Breast epithelium (tissue), 4 donors: ENCODE measurements around the gene LRP1. TPM values are rescaled to one million over a fixed set of nuclear protein-coding genes. Genes with fewer than 3 reads are reported as not detected.

ENCODE experiments used
- DNase-seq, 2 donors: peaks; one replicate each; pipeline ENCODE4 v3.0.0-alpha.2; 2019; ENCODE audit warnings: low spot score in 2 of 2
- H3K27ac ChIP-seq, 2 donors: fragments of 200-600 bp; sonication (generic) in 1 of 2; one replicate each; pipeline ENCODE4 v1.5.1; 2016 to 2019; ENCODE audit warnings: mild to moderate bottlenecking in 1 of 2
- H3K27me3 ChIP-seq, 2 donors: fragments of 200-600 bp; sonication (generic) in 1 of 2; one replicate each; pipeline versions ENCODE4 v1.5.1 to v1.6.0; 2017 to 2019; ENCODE audit warnings: control low read depth in 1 of 2, mild to moderate bottlenecking in 1 of 2
- H3K36me3 ChIP-seq: fragments of 200-600 bp; one replicate; pipeline ENCODE4 v1.5.1; 2019
- H3K4me1 ChIP-seq, 2 donors: fragments of 200-600 bp; sonication (generic); one replicate each; pipeline ENCODE4 v1.5.1; 2016 to 2019; ENCODE audit warnings: control low read depth in 1 of 2
- H3K4me3 ChIP-seq, 3 donors: fragments of 200-600 bp; sonication (generic); 1 replicate in 2 of 3; 2 replicates in 1 of 3; pipeline ENCODE4 v1.5.1; 2016 to 2019; ENCODE audit warnings: mild to moderate bottlenecking in 3 of 3, moderate library complexity in 2 of 3
- H3K9me3 ChIP-seq, 2 donors: fragments of 200-600 bp; sonication (generic) in 1 of 2; one replicate each; pipeline ENCODE4 v1.5.1; 2016 to 2019; ENCODE audit warnings: control low read depth in 1 of 2
- CTCF ChIP-seq, 3 donors: fragments of 450-650 bp; IDR thresholded peaks; one replicate each; pipeline ENCODE4 v1.5.1; 2016 to 2017; ENCODE audit warnings: antibody characterized with exemption in 3 of 3, mild to moderate bottlenecking in 3 of 3, moderate library complexity in 3 of 3
- POLR2A ChIP-seq: fragments of 450-650 bp; IDR thresholded peaks from one replicate; pipeline ENCODE4 v1.6.1; 2016; ENCODE audit warnings: antibody characterized with exemption, mild to moderate bottlenecking, moderate library complexity
- POLR2AphosphoS5 ChIP-seq, 3 donors: sonication (generic); formaldehyde crosslinking; IDR thresholded peaks; one replicate each; pipeline ENCODE4 v1.6.1; 2017; ENCODE audit warnings: antibody characterized with exemption in 3 of 3
- intact Hi-C: fragments of 100-400 bp; cut with DNase I; formaldehyde crosslinking; loops from one replicate; pipeline ENCODE4 v1.15.1; 2023; ENCODE audit warnings: low total_unique reads
- total RNA-seq, 3 donors: library from RNA; depleted of rRNA; stranded (reverse); fragments of >200 nt; gene quantifications; one replicate each; pipeline ENCODE4 v1.1.0, GENCODE V29; 2016

Gene LRP1
- total RNA-seq, 3 donors from 2014 or later: 102 to 894 (median 240) TPM

- Histone ChIP-seq H3K4me3 (no peak overlapping the region), H3K27ac (peak overlapping the region in 1 of 2 donors; percentile 48), H3K27me3 (no peaks in the 10 kb centered on the region), H3K9me3 (no peaks in the 10 kb centered on the region), H3K36me3 (no peaks in the 10 kb centered on the region), H3K4me1 (no peaks in the 10 kb centered on the region)
- intact Hi-C loops: no loop called here
- TF ChIP-seq CTCF (IDR thresholded peaks at IDR 0.05): no peak
- DNase-seq: no peak
These were observed 39.8 kb downstream of the LRP1 start for GRCh38 chr12:57168058-57168457.

- intact Hi-C loops: no loop called here
- Histone ChIP-seq H3K27ac (no peak overlapping the region), H3K4me1 (no peaks in the 10 kb centered on the region), H3K9me3 (no peaks in the 10 kb centered on the region), H3K4me3 (no peak overlapping the region), H3K27me3 (no peaks in the 10 kb centered on the region), H3K36me3 (no peaks in the 10 kb centered on the region)
- no peak for TF ChIP-seq CTCF (IDR thresholded peaks at IDR 0.05)
- no peak for TF ChIP-seq POLR2AphosphoS5 (IDR thresholded peaks at IDR 0.05)
- no peak for TF ChIP-seq POLR2A
- DNase-seq: no peak
These were observed 40.9 kb downstream of the LRP1 start for GRCh38 chr12:57169046-57169795.

- H3K4me1 ChIP-seq: no peaks in the 10 kb centered on the region
- H3K36me3 ChIP-seq: no peaks in the 10 kb centered on the region
- no peaks in the 10 kb centered on the region for H3K27me3 ChIP-seq
- no peaks in the 10 kb centered on the region for H3K9me3 ChIP-seq
- no peak for DNase-seq
- TF ChIP-seq CTCF (IDR thresholded peaks at IDR 0.05) (no peak), POLR2AphosphoS5 (IDR thresholded peaks at IDR 0.05) (no peak), POLR2A (no peak)
- no peak overlapping the region for H3K4me3 ChIP-seq
- intact Hi-C loops: no loop called here
- no peak overlapping the region for H3K27ac ChIP-seq
These were observed 41.7 kb downstream of the LRP1 start for GRCh38 chr12:57169969-57170368.

GRCh38 chr12:57170408-57170807 is 42.1 kb downstream of the LRP1 start:
- Histone ChIP-seq H3K36me3 (no peaks in the 10 kb centered on the region), H3K27me3 (no peaks in the 10 kb centered on the region), H3K4me3 (no peak overlapping the region), H3K9me3 (no peaks in the 10 kb centered on the region), H3K27ac (no peak overlapping the region), H3K4me1 (no peaks in the 10 kb centered on the region)
- no peak for TF ChIP-seq POLR2AphosphoS5 (IDR thresholded peaks at IDR 0.05)
- no peak for TF ChIP-seq POLR2A
- TF ChIP-seq CTCF (IDR thresholded peaks at IDR 0.05): no peak
- intact Hi-C loops: no loop called here
- DNase-seq: no peak

GRCh38 chr12:57170927-57171326 is 42.6 kb downstream of the LRP1 start:
- intact Hi-C loops: no loop called here
- Histone ChIP-seq H3K4me3 (no peak overlapping the region), H3K27ac (peak overlapping the region in 1 of 2 donors; percentile 9), H3K27me3 (no peaks in the 10 kb centered on the region), H3K36me3 (no peaks in the 10 kb centered on the region), H3K9me3 (no peaks in the 10 kb centered on the region), H3K4me1 (no peaks in the 10 kb centered on the region)
- no peak for DNase-seq
- no peak for TF ChIP-seq POLR2AphosphoS5 (IDR thresholded peaks at IDR 0.05)
- no peak for TF ChIP-seq POLR2A
- TF ChIP-seq CTCF (IDR thresholded peaks at IDR 0.05): no peak
